ENCODE measurements around the gene HCRT.

- TF ChIP-seq CTCF (IDR thresholded peaks at IDR 0.05; ENCODE audit: poor library complexity, severe bottlenecking), result no peak
- TF ChIP-seq POLR2AphosphoS5 (IDR thresholded peaks at IDR 0.05), result no peak
- TF ChIP-seq RAD21 (conservative IDR thresholded peaks at IDR 0.05), result no peak
- TF ChIP-seq TAF1 (IDR thresholded peaks at IDR 0.05; ENCODE audit: low read depth), result no peak
- no peak for TF ChIP-seq SMC3 (conservative IDR thresholded peaks at IDR 0.05; ENCODE audit: poor library complexity)
- TF ChIP-seq EP300 (conservative IDR thresholded peaks at IDR 0.05; ENCODE audit: poor library complexity, severe bottlenecking), result no peak
- TF ChIP-seq EZH2 (IDR thresholded peaks at IDR 0.05; ENCODE audit: borderline replicate concordance, insufficient read depth, low read length, poor library complexity, severe bottlenecking), result no peak
- TF ChIP-seq, protein P1, sequence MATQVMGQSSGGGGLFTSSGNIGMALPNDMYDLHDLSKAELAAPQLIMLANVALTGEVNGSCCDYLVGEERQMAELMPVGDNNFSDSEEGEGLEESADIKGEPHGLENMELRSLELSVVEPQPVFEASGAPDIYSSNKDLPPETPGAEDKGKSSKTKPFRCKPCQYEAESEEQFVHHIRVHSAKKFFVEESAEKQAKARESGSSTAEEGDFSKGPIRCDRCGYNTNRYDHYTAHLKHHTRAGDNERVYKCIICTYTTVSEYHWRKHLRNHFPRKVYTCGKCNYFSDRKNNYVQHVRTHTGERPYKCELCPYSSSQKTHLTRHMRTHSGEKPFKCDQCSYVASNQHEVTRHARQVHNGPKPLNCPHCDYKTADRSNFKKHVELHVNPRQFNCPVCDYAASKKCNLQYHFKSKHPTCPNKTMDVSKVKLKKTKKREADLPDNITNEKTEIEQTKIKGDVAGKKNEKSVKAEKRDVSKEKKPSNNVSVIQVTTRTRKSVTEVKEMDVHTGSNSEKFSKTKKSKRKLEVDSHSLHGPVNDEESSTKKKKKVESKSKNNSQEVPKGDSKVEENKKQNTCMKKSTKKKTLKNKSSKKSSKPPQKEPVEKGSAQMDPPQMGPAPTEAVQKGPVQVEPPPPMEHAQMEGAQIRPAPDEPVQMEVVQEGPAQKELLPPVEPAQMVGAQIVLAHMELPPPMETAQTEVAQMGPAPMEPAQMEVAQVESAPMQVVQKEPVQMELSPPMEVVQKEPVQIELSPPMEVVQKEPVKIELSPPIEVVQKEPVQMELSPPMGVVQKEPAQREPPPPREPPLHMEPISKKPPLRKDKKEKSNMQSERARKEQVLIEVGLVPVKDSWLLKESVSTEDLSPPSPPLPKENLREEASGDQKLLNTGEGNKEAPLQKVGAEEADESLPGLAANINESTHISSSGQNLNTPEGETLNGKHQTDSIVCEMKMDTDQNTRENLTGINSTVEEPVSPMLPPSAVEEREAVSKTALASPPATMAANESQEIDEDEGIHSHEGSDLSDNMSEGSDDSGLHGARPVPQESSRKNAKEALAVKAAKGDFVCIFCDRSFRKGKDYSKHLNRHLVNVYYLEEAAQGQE (IDR thresholded peaks at IDR 0.05; ENCODE audit: borderline replicate concordance), result no peak
- no peak for TF ChIP-seq MXI1 (conservative IDR thresholded peaks at IDR 0.05; ENCODE audit: poor library complexity, severe bottlenecking)
Observed at GRCh38 chr17:42193216-42193968, 8.1 kb upstream of the HCRT start.

Measured in neural cell (in vitro differentiated cells).